ENCODE data around the gene CDYL2.
"Not testable (repeated sequence)": the region's sequence is repeated elsewhere in the genome, so short reads cannot be mapped to it uniquely, and the experiment has no call there.

Gene CDYL2

GRCh38 chr16:80815278-80815677 is 10.9 kb upstream of the CDYL2 start:
- not testable (repeated sequence) for H3K36me3 ChIP-seq (ENCODE audit: control insufficient read depth in 1 of 2, insufficient read depth in 2 of 2, low read length in 2 of 2); H3K4me3 ChIP-seq (ENCODE audit: low read depth in 1 of 2, low read length in 2 of 2); H3K4me1 ChIP-seq (ENCODE audit: control insufficient read depth in 1 of 2, insufficient read depth in 2 of 2, low read length in 2 of 2); H3K27ac ChIP-seq (ENCODE audit: low read depth, low read length); H3K27me3 ChIP-seq (ENCODE audit: control insufficient read depth in 1 of 2, insufficient read depth in 2 of 2, low read length in 2 of 2); H3K9me3 ChIP-seq (ENCODE audit: control insufficient read depth in 1 of 2, low read length in 2 of 2); H3K9ac ChIP-seq (ENCODE audit: low read depth in 1 of 2, low read length in 2 of 2)

GRCh38 chr16:80812593-80812992 is 8.2 kb upstream of the CDYL2 start:
- Histone ChIP-seq H3K4me3 (ENCODE audit: low read depth in 1 of 2, low read length in 2 of 2) (no peak overlapping the region), H3K9me3 (ENCODE audit: control insufficient read depth in 1 of 2, low read length in 2 of 2) (no peaks in the 10 kb centered on the region), H3K9ac (ENCODE audit: low read depth in 1 of 2, low read length in 2 of 2) (no peak overlapping the region), H3K36me3 (ENCODE audit: control insufficient read depth in 1 of 2, insufficient read depth in 2 of 2, low read length in 2 of 2) (no peaks in the 10 kb centered on the region), H3K27me3 (ENCODE audit: control insufficient read depth in 1 of 2, insufficient read depth in 2 of 2, low read length in 2 of 2) (no peaks in the 10 kb centered on the region), H3K4me1 (ENCODE audit: control insufficient read depth in 1 of 2, insufficient read depth in 2 of 2, low read length in 2 of 2) (no peaks in the 10 kb centered on the region), H3K27ac (ENCODE audit: low read depth, low read length) (no peak overlapping the region)

GRCh38 chr16:80809366-80809765 is 5.0 kb upstream of the CDYL2 start:
- Histone ChIP-seq H3K27me3 (ENCODE audit: control insufficient read depth in 1 of 2, insufficient read depth in 2 of 2, low read length in 2 of 2) (no peaks in the 10 kb centered on the region), H3K9ac (ENCODE audit: low read depth in 1 of 2, low read length in 2 of 2) (no peak overlapping the region), H3K4me3 (ENCODE audit: low read depth in 1 of 2, low read length in 2 of 2) (no peak overlapping the region), H3K36me3 (ENCODE audit: control insufficient read depth in 1 of 2, insufficient read depth in 2 of 2, low read length in 2 of 2) (no peaks in the 10 kb centered on the region), H3K4me1 (ENCODE audit: control insufficient read depth in 1 of 2, insufficient read depth in 2 of 2, low read length in 2 of 2) (no peaks in the 10 kb centered on the region), H3K27ac (ENCODE audit: low read depth, low read length) (no peak overlapping the region), H3K9me3 (ENCODE audit: control insufficient read depth in 1 of 2, low read length in 2 of 2) (no peaks in the 10 kb centered on the region)

GRCh38 chr16:80807906-80808305 is 3.5 kb upstream of the CDYL2 start:
- Histone ChIP-seq H3K9me3 (ENCODE audit: control insufficient read depth in 1 of 2, low read length in 2 of 2) (no peaks in the 10 kb centered on the region), H3K4me1 (ENCODE audit: control insufficient read depth in 1 of 2, insufficient read depth in 2 of 2, low read length in 2 of 2) (no peaks in the 10 kb centered on the region), H3K27ac (ENCODE audit: low read depth, low read length) (no peak overlapping the region), H3K36me3 (ENCODE audit: control insufficient read depth in 1 of 2, insufficient read depth in 2 of 2, low read length in 2 of 2) (no peaks in the 10 kb centered on the region), H3K9ac (ENCODE audit: low read depth in 1 of 2, low read length in 2 of 2) (no peak overlapping the region), H3K4me3 (ENCODE audit: low read depth in 1 of 2, low read length in 2 of 2) (no peak overlapping the region), H3K27me3 (ENCODE audit: control insufficient read depth in 1 of 2, insufficient read depth in 2 of 2, low read length in 2 of 2) (no peaks in the 10 kb centered on the region)

GRCh38 chr16:80806927-80807340 is 2.5 kb upstream of the CDYL2 start:
- Histone ChIP-seq H3K27me3 (ENCODE audit: control insufficient read depth in 1 of 2, insufficient read depth in 2 of 2, low read length in 2 of 2) (no peaks in the 10 kb centered on the region), H3K9me3 (ENCODE audit: control insufficient read depth in 1 of 2, low read length in 2 of 2) (no peaks in the 10 kb centered on the region), H3K4me3 (ENCODE audit: low read depth in 1 of 2, low read length in 2 of 2) (no peak overlapping the region), H3K36me3 (ENCODE audit: control insufficient read depth in 1 of 2, insufficient read depth in 2 of 2, low read length in 2 of 2) (no peaks in the 10 kb centered on the region), H3K27ac (ENCODE audit: low read depth, low read length) (no peak overlapping the region), H3K9ac (ENCODE audit: low read depth in 1 of 2, low read length in 2 of 2) (no peak overlapping the region), H3K4me1 (ENCODE audit: control insufficient read depth in 1 of 2, insufficient read depth in 2 of 2, low read length in 2 of 2) (no peaks in the 10 kb centered on the region)

- H3K4me3 ChIP-seq (ENCODE audit: low read depth in 1 of 2, low read length in 2 of 2) = no peak overlapping the region
- no peaks in the 10 kb centered on the region for H3K9me3 ChIP-seq (ENCODE audit: control insufficient read depth in 1 of 2, low read length in 2 of 2)
- no peaks in the 10 kb centered on the region for H3K27me3 ChIP-seq (ENCODE audit: control insufficient read depth in 1 of 2, insufficient read depth in 2 of 2, low read length in 2 of 2)
- H3K4me1 ChIP-seq (ENCODE audit: control insufficient read depth in 1 of 2, insufficient read depth in 2 of 2, low read length in 2 of 2) = no peaks in the 10 kb centered on the region
- H3K27ac ChIP-seq (ENCODE audit: low read depth, low read length) = no peak overlapping the region
- no peaks in the 10 kb centered on the region for H3K36me3 ChIP-seq (ENCODE audit: control insufficient read depth in 1 of 2, insufficient read depth in 2 of 2, low read length in 2 of 2)
- no peak overlapping the region for H3K9ac ChIP-seq (ENCODE audit: low read depth in 1 of 2, low read length in 2 of 2)
These were observed 1.9 kb upstream of the CDYL2 start for GRCh38 chr16:80806289-80806688.

GRCh38 chr16:80804056-80804525 is 307 bp downstream of the CDYL2 start:
- Histone ChIP-seq H3K4me1 (ENCODE audit: control insufficient read depth in 1 of 2, insufficient read depth in 2 of 2, low read length in 2 of 2) (no peaks in the 10 kb centered on the region), H3K9me3 (ENCODE audit: control insufficient read depth in 1 of 2, low read length in 2 of 2) (no peaks in the 10 kb centered on the region), H3K9ac (ENCODE audit: low read depth in 1 of 2, low read length in 2 of 2) (peak overlapping the region in 1 of 2 donors; percentile 54), H3K36me3 (ENCODE audit: control insufficient read depth in 1 of 2, insufficient read depth in 2 of 2, low read length in 2 of 2) (no peaks in the 10 kb centered on the region), H3K27me3 (ENCODE audit: control insufficient read depth in 1 of 2, insufficient read depth in 2 of 2, low read length in 2 of 2) (no peaks in the 10 kb centered on the region), H3K27ac (ENCODE audit: low read depth, low read length) (no peak overlapping the region), H3K4me3 (ENCODE audit: low read depth in 1 of 2, low read length in 2 of 2) (peak overlapping the region; percentile 54 to 78)

GRCh38 chr16:80803339-80804055 is 901 bp downstream of the CDYL2 start:
- Histone ChIP-seq H3K9me3 (ENCODE audit: control insufficient read depth in 1 of 2, low read length in 2 of 2) (no peaks in the 10 kb centered on the region), H3K4me1 (ENCODE audit: control insufficient read depth in 1 of 2, insufficient read depth in 2 of 2, low read length in 2 of 2) (no peaks in the 10 kb centered on the region), H3K27me3 (ENCODE audit: control insufficient read depth in 1 of 2, insufficient read depth in 2 of 2, low read length in 2 of 2) (no peaks in the 10 kb centered on the region), H3K27ac (ENCODE audit: low read depth, low read length) (no peak overlapping the region), H3K4me3 (ENCODE audit: low read depth in 1 of 2, low read length in 2 of 2) (peak overlapping the region in 1 of 2 donors; percentile 56), H3K9ac (ENCODE audit: low read depth in 1 of 2, low read length in 2 of 2) (no peak overlapping the region), H3K36me3 (ENCODE audit: control insufficient read depth in 1 of 2, insufficient read depth in 2 of 2, low read length in 2 of 2) (no peaks in the 10 kb centered on the region)

GRCh38 chr16:80802902-80803301 is 1.5 kb downstream of the CDYL2 start:
- Histone ChIP-seq H3K4me3 (ENCODE audit: low read depth in 1 of 2, low read length in 2 of 2) (no peak overlapping the region), H3K4me1 (ENCODE audit: control insufficient read depth in 1 of 2, insufficient read depth in 2 of 2, low read length in 2 of 2) (no peaks in the 10 kb centered on the region), H3K9me3 (ENCODE audit: control insufficient read depth in 1 of 2, low read length in 2 of 2) (no peaks in the 10 kb centered on the region), H3K27ac (ENCODE audit: low read depth, low read length) (no peak overlapping the region), H3K36me3 (ENCODE audit: control insufficient read depth in 1 of 2, insufficient read depth in 2 of 2, low read length in 2 of 2) (no peaks in the 10 kb centered on the region), H3K9ac (ENCODE audit: low read depth in 1 of 2, low read length in 2 of 2) (no peak overlapping the region), H3K27me3 (ENCODE audit: control insufficient read depth in 1 of 2, insufficient read depth in 2 of 2, low read length in 2 of 2) (no peaks in the 10 kb centered on the region)

GRCh38 chr16:80802138-80802537 is 2.3 kb downstream of the CDYL2 start:
- no peaks in the 10 kb centered on the region for H3K4me1 ChIP-seq (ENCODE audit: control insufficient read depth in 1 of 2, insufficient read depth in 2 of 2, low read length in 2 of 2)
- H3K9ac ChIP-seq (ENCODE audit: low read depth in 1 of 2, low read length in 2 of 2) = no peak overlapping the region
- H3K36me3 ChIP-seq (ENCODE audit: control insufficient read depth in 1 of 2, insufficient read depth in 2 of 2, low read length in 2 of 2) = no peaks in the 10 kb centered on the region
- no peak overlapping the region for H3K27ac ChIP-seq (ENCODE audit: low read depth, low read length)
- H3K4me3 ChIP-seq (ENCODE audit: low read depth in 1 of 2, low read length in 2 of 2) = no peak overlapping the region
- no peaks in the 10 kb centered on the region for H3K9me3 ChIP-seq (ENCODE audit: control insufficient read depth in 1 of 2, low read length in 2 of 2)
- H3K27me3 ChIP-seq (ENCODE audit: control insufficient read depth in 1 of 2, insufficient read depth in 2 of 2, low read length in 2 of 2) = no peaks in the 10 kb centered on the region
